A673 (cell line): ENCODE measurements around the gene NUP50. TPM values are rescaled to one million over a fixed set of nuclear protein-coding genes. Genes with fewer than 3 reads are reported as not detected.

Experiments used
- BruUV-seq: library from RNA; stranded (reverse); fragments of 400-500 nt; replicated peaks from 2 replicates; lab custom pipeline; 2021; lab: Mats Ljungman, UMichigan
- CTCF ChIA-PET: fragments of 300-600 bp; sonication (Branson Sonifier 250); formaldehyde crosslinking; loops from one replicate; lab custom pipeline; 2022; ENCODE audit warnings: antibody characterized with exemption; lab: Charles Lee
- POLR2A ChIA-PET: fragments of 300-600 bp; sonication (Branson Sonifier 250); formaldehyde crosslinking; loops from one replicate; lab custom pipeline; 2022; ENCODE audit warnings: antibody characterized with exemption; ENCODE audit not compliant: low non-redundant PET; lab: Charles Lee
- DNase-seq: peaks from one replicate; pipeline ENCODE4 v3.0.0-alpha.2; 2015; ENCODE audit warnings: low spot score
- H3K27ac ChIP-seq: fragments of 200-600 bp; sonication (generic); 2 replicates; pipeline ENCODE4 v1.5.1; 2016; ENCODE audit warnings: mixed run types, low read depth, mild to moderate bottlenecking, mixed read lengths, antibody characterized with exemption, low read length; ENCODE audit not compliant: poor library complexity, severe bottlenecking
- H3K27me3 ChIP-seq: fragments of 200-600 bp; sonication (generic); replicated peaks from 2 replicates; pipeline ENCODE4 v1.6.1; 2017; ENCODE audit warnings: mixed run types, low read depth, mild to moderate bottlenecking, mixed read lengths, antibody characterized with exemption, low read length; ENCODE audit not compliant: insufficient read depth, poor library complexity
- H3K36me3 ChIP-seq: fragments of 200-600 bp; sonication (generic); 2 replicates; pipeline ENCODE4 v1.6.1; 2016; ENCODE audit warnings: mixed run types, mild to moderate bottlenecking, mixed read lengths, antibody characterized with exemption, low read length; ENCODE audit not compliant: insufficient read depth, poor library complexity, severe bottlenecking
- H3K4me1 ChIP-seq: fragments of 200-600 bp; sonication (generic); 2 replicates; pipeline ENCODE4 v1.6.1; 2017; ENCODE audit warnings: mixed run types, mild to moderate bottlenecking, mixed read lengths, antibody characterized with exemption, low read length; ENCODE audit not compliant: insufficient read depth, poor library complexity, severe bottlenecking
- H3K4me3 ChIP-seq: fragments of 200-600 bp; sonication (generic); 2 replicates; pipeline ENCODE4 v1.5.1; 2016; ENCODE audit warnings: low read depth, mixed run types, mild to moderate bottlenecking, mixed read lengths, low read length; ENCODE audit not compliant: poor library complexity, severe bottlenecking
- H3K9me3 ChIP-seq: fragments of 200-600 bp; sonication (generic); 2 replicates; pipeline ENCODE4 v1.6.1; 2016; ENCODE audit warnings: mixed run types, low read depth, mild to moderate bottlenecking, mixed read lengths, antibody characterized with exemption, low read length; ENCODE audit not compliant: poor library complexity, severe bottlenecking
- CTCF ChIP-seq: fragments of 300-800, 200-600 bp; sonication (generic); conservative IDR thresholded peaks from 2 replicates; pipeline ENCODE4 v1.5.1; 2017; ENCODE audit warnings: low read depth, mild to moderate bottlenecking, antibody characterized with exemption, low read length, moderate library complexity, mixed read lengths
- EZH2 ChIP-seq: fragments of 200-600 bp; sonication (generic); IDR thresholded peaks from 2 replicates; pipeline ENCODE4 v1.6.1; 2017; ENCODE audit warnings: borderline replicate concordance, low read depth, mild to moderate bottlenecking, mixed read lengths, antibody characterized with exemption, low read length; ENCODE audit not compliant: poor library complexity, severe bottlenecking
- intact Hi-C: fragments of 100-400 bp; cut with micrococcal nuclease; formaldehyde crosslinking; loops from one replicate; pipeline ENCODE4 v1.10.0; 2022; ENCODE audit not compliant: unreplicated experiment
- total RNA-seq: library from RNA; stranded (reverse); gene quantifications from 2 replicates; pipeline ENCODE4 v1.2.3, GENCODE V29; 2021

The NUP50 gene
- total RNA-seq, 1 experiment from 2014 or later, result 124 TPM

GRCh38 chr22:45221201-45221600, 57.5 kb downstream of the NUP50 start:
- POLR2A ChIA-PET, result no interaction called here
- no peaks in the 10 kb centered on the region for H3K36me3 ChIP-seq
- no peak overlapping the region for H3K27ac ChIP-seq
- no peak for DNase-seq
- intact Hi-C loops, result no loop called here
- no peaks in the 10 kb centered on the region for H3K9me3 ChIP-seq
- H3K4me1 ChIP-seq, result no peaks in the 10 kb centered on the region
- no peak overlapping the region for H3K4me3 ChIP-seq
- TF ChIP-seq EZH2 (no peak), CTCF (no peak)
- BruUV-seq, result no TSS peak
- CTCF ChIA-PET, result no interaction called here
- no peaks in the 10 kb centered on the region for H3K27me3 ChIP-seq

- no peaks in the 10 kb centered on the region for H3K9me3 ChIP-seq
- H3K27ac ChIP-seq, result no peak overlapping the region
- CTCF ChIA-PET, result no interaction called here
- no peak overlapping the region for H3K4me3 ChIP-seq
- intact Hi-C loops, result no loop called here
- H3K36me3 ChIP-seq, result no peaks in the 10 kb centered on the region
- POLR2A ChIA-PET, result no interaction called here
- TF ChIP-seq EZH2, result no peak
- TF ChIP-seq CTCF, result no peak
- no TSS peak for BruUV-seq
- DNase-seq, result no peak
- H3K27me3 ChIP-seq, result no peaks in the 10 kb centered on the region
- no peaks in the 10 kb centered on the region for H3K4me1 ChIP-seq
Observed at GRCh38 chr22:45223304-45224117, 59.8 kb downstream of the NUP50 start.

DNA sequence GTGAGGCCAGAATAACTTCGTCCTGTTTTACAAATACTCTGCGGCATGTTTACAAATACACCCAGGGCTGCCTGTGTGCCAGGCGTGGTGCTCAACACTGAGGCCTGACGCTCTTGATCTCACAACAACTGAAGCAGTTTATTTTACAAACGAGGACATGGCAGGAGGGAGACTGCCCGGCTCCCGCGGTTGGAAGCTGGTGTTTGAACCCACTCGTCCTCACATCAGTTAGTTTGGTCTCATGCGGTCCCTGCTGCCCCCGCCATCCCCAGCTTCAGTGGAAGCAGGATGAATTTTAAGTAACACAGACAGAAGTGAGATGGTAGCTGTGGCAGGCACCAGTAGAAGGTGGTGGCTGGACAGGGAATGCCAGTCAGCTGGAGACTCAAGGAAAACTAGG, 60.6 kb downstream of the NUP50 start:
- TF ChIP-seq CTCF (no peak), EZH2 (no peak)
- Histone ChIP-seq H3K27me3 (no peaks in the 10 kb centered on the region), H3K4me3 (no peak overlapping the region), H3K9me3 (no peaks in the 10 kb centered on the region), H3K36me3 (no peaks in the 10 kb centered on the region), H3K27ac (no peak overlapping the region), H3K4me1 (no peaks in the 10 kb centered on the region)
- intact Hi-C loops, result no loop called here
- no peak for DNase-seq
- no TSS peak for BruUV-seq
- POLR2A ChIA-PET, result no interaction called here
- CTCF ChIA-PET, result no interaction called here
